Central memory CD8-positive, alpha-beta T cell (primary cell): ENCODE data around the gene UNC119B.
A peak's percentile ranks its signal among the peaks of the same experiment; 100 is the strongest.

Experiments
- ATAC-seq: fragments of 150-1000 bp; cut with Tn5 transposase; replicated peaks from 2 replicates; pipeline ENCODE4 v1.10.0; 2022; ENCODE audit warnings: mild to moderate bottlenecking, moderate FRiP score, moderate number of reproducible peaks; ENCODE audit not compliant: poor library complexity, severe bottlenecking; ENCODE audit errors: extremely low read depth
- DNase-seq, 2 donors: peaks; one replicate each; pipeline ENCODE4 v3.0.0; 2021; ENCODE audit warnings: low spot score in 2 of 2
- H3K27ac Mint-ChIP-seq: one replicate; pipeline ENCODE4 v1.8.0; 2022; ENCODE audit warnings: low read depth, mild to moderate bottlenecking, moderate library complexity, mixed read lengths
- H3K27me3 Mint-ChIP-seq: one replicate; pipeline ENCODE4 v1.8.0; 2022; ENCODE audit warnings: mixed read lengths
- H3K36me3 Mint-ChIP-seq: one replicate; pipeline ENCODE4 v1.8.0; 2022; ENCODE audit warnings: mild to moderate bottlenecking, moderate library complexity, mixed read lengths; ENCODE audit not compliant: insufficient read depth
- H3K4me1 Mint-ChIP-seq: one replicate; pipeline ENCODE4 v1.8.0; 2022; ENCODE audit warnings: mixed read lengths
- H3K4me3 Mint-ChIP-seq: one replicate; pipeline ENCODE4 v1.8.0; 2022; ENCODE audit warnings: mild to moderate bottlenecking, moderate library complexity, mixed read lengths
- H3K9me3 Mint-ChIP-seq: one replicate; pipeline ENCODE4 v1.8.0; 2022; ENCODE audit warnings: mixed read lengths

UNC119B gene

DNA sequence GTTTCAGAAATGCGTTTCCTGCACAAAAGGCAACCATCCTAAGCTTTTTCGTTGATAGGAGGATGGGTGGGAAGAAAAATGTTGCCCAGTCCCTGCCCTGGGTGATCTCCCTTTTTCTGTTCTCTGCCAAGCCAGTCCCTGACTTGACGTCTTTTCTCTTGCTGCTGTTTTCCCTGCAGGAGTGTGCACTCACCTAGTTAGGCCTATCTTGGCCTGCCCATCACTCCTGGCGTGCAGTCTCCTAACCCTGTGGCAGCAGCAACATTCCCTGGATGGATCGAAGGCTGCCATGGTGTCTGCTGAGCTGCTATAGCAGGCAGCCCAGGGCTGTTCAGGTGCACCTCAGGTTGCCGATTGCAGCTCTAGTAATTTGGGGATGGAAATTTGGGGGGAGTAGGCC, 1.2 kb downstream of the UNC119B start:
- ATAC-seq (no peak), DNase-seq (no peak)
- Mint-ChIP-seq H3K4me3 (peak overlapping the region; percentile 93), H3K36me3 (peaks cover 9% of the 10 kb centered on the region), H3K27me3 (no peaks in the 10 kb centered on the region), H3K27ac (peak overlapping the region; percentile 92), H3K9me3 (no peaks in the 10 kb centered on the region), H3K4me1 (peaks cover 28% of the 10 kb centered on the region)

DNA sequence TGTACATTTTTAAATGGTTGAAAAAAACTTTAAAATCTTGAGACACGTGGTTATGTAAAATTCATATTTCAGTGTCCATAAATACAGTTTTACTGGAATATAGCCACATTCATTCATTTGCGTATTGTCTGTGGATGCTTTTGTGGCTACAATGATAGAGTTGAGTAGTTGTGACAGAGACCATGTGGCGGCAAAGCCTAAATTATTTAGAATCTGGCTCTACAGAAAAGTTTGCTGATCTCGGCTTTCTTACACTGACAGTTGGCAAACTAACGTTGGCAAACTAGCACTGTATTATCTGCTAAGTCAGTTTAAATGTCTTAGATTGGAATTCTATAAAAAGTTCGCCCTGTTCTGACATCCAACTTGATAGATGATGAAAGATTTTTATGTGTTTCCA, 2.4 kb downstream of the UNC119B start:
- no peak overlapping the region for H3K27ac Mint-ChIP-seq
- peaks cover 28% of the 10 kb centered on the region for H3K4me1 Mint-ChIP-seq
- H3K27me3 Mint-ChIP-seq, result no peaks in the 10 kb centered on the region
- H3K4me3 Mint-ChIP-seq, result no peak overlapping the region
- peaks cover 13% of the 10 kb centered on the region for H3K36me3 Mint-ChIP-seq
- no peak for ATAC-seq
- no peak for DNase-seq
- no peaks in the 10 kb centered on the region for H3K9me3 Mint-ChIP-seq

DNA sequence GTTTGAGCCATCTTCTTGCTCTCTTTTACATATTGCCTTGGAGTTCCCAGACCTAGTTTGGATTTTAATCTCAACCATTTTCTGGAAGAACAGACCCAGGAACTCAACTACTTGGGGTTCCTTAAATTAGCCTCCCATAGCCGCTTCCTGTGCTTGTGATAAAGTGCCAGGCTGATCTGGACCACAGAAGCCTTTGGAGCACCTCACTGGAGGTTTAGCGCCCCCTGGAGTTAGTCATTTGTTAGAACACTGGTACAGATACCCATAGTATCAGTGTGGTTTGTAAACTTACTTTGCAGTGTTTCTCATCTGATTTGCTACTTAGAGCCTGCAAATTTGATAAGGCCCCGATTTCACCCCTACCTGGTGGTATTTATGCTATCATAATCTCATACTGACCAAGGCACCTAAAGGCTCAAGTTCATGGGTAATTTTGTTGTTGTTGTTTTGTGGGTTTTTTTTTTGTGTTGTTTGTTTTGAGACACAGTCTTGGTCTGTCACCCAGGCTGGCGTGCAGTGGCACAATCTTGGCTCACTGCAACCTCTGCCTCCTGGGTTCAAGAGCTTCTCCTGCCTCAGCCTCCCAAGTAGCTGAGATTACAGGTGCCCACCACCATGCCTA, 3.7 kb downstream of the UNC119B start:
- ATAC-seq (peak; percentile 77), DNase-seq (peak; percentile 35 to 67)
- H3K36me3 Mint-ChIP-seq, result peaks cover 18% of the 10 kb centered on the region
- H3K27me3 Mint-ChIP-seq, result no peaks in the 10 kb centered on the region
- H3K4me3 Mint-ChIP-seq, result no peak overlapping the region
- peaks cover 35% of the 10 kb centered on the region for H3K4me1 Mint-ChIP-seq
- no peaks in the 10 kb centered on the region for H3K9me3 Mint-ChIP-seq
- no peak overlapping the region for H3K27ac Mint-ChIP-seq

DNA sequence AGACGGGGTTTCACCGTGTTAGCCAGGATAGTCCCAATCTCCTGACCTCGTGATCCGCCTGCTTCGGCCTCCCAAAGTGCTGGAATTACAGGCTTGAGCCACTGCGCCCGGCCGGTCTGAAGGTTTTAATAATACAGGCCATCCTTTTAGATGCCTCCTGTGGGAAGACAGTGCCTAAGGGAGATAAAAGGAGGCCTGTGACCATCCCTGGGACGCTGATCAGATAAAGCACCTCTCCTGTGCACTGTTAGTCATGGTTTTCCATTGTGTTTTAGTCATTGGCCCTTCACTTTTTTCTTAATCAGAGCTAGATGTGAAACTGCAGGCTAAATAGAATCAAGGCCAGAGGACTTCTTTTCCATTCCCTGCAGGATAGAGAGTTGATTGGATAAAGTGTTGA, 7.8 kb downstream of the UNC119B start:
- DNase-seq, result no peak
- Mint-ChIP-seq H3K36me3 (peaks cover 24% of the 10 kb centered on the region), H3K4me1 (peaks cover 12% of the 10 kb centered on the region), H3K27me3 (no peaks in the 10 kb centered on the region), H3K27ac (no peak overlapping the region), H3K4me3 (no peak overlapping the region), H3K9me3 (no peaks in the 10 kb centered on the region)
- ATAC-seq, result no peak

DNA sequence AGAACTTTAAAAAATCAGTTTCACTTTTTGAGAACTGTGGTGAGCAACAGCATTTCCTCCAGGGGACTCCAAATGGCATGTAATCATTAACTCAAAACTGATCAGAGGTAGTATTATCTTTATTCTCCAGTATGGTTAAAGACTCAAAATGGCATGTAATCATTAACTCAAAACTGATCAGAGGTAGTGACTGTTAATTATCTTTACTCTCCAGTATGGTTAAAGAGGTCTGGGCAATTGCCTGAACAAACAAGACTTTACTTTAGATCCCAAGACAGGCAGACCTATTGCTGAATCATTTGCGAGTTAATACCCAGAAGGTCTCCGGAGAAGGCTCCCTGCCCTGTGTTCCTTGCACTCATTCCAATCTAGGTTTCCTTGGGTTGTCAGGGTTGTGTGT, 8.8 kb downstream of the UNC119B start:
- no peak for ATAC-seq
- no peaks in the 10 kb centered on the region for H3K27me3 Mint-ChIP-seq
- no peaks in the 10 kb centered on the region for H3K9me3 Mint-ChIP-seq
- no peak overlapping the region for H3K27ac Mint-ChIP-seq
- H3K4me3 Mint-ChIP-seq, result no peak overlapping the region
- H3K4me1 Mint-ChIP-seq, result peaks cover 7% of the 10 kb centered on the region
- no peak for DNase-seq
- peaks cover 22% of the 10 kb centered on the region for H3K36me3 Mint-ChIP-seq

- ATAC-seq (no peak), DNase-seq (no peak)
- no peaks in the 10 kb centered on the region for H3K9me3 Mint-ChIP-seq
- H3K4me3 Mint-ChIP-seq, result no peak overlapping the region
- H3K27me3 Mint-ChIP-seq, result no peaks in the 10 kb centered on the region
- no peak overlapping the region for H3K27ac Mint-ChIP-seq
- H3K4me1 Mint-ChIP-seq, result peaks cover 10% of the 10 kb centered on the region
- peaks cover 21% of the 10 kb centered on the region for H3K36me3 Mint-ChIP-seq
Measured at GRCh38 chr12:120719496-120720233, 9.4 kb downstream of the UNC119B start.

DNA sequence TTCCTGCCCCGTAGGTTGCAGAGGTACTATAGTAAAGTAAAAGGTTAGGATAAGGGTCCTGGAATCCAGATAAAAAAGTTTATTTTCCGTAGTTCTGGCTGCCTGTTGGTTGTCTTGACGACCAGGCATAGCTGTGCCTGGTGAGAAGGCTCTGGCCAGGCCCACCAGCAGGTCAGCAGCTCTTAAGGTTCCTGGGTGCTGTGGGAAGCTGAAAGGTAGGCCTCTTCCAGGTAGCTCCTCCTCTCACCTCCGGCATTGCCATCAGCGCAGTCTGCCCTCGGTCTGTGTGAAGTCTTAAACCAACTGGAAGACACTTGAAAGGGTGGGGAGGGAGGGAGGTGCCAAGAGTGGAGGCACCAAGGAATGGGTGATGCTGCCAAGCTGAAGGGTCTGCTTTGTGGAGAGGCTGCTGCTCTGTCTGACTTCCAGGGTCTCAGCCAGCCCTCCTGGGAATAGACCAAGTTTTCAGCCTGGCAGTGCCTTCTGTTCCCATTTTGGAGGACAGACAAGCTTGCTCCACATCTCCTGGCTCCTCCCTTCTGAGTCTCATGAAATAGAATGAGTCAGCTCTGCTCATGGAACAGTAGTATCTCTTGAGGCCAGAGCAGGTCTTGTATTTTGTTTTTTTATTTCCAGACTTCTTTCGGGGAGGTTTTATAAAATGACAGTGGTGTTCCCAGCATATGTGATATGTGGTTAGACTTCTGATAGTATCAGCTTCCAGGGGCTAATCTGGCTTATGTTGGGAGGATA, 10.2 kb downstream of the UNC119B start:
- Mint-ChIP-seq H3K36me3 (peaks cover 21% of the 10 kb centered on the region), H3K27ac (no peak overlapping the region), H3K4me1 (peaks cover 17% of the 10 kb centered on the region), H3K27me3 (no peaks in the 10 kb centered on the region), H3K4me3 (no peak overlapping the region), H3K9me3 (no peaks in the 10 kb centered on the region)
- DNase-seq (no peak), ATAC-seq (no peak)

DNA sequence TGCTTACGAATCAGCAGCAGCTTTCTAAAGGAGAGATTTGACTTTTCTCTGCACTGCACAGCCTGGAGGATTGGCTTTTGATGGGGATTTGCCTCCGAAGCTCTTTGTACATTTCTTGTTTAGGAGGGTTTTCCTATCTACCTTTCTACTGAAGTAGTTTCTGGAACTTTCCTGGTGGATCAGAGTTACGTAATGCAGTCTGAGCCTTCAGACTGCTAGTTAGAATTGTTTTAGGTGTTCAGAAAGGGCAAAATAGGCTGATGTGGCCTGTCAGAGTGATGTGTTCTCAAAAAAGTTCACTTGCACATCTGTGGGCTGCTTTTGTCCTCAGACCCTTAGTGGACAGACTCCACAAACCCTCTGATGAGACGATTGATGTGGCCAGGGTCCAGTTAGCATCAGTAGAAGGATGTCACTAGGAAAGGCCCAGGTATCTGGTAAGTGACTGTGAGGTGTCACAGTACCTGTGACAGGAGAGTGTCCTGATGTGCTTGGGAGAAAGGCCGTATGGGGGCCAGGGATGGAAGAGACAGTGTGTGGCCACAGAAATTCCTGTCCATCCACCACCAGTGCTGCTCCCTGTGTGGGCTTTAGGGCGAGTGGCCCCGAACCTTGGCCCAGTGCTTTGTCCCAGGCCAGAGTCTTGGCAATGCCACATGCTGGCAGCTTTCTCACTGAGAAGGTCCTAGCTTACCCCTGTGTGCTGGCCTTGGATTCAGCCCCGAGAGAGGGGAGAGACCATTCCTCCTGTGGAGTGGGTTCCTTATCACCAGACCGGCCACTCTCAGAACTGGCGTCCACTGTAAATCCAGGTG, 10.9 kb downstream of the UNC119B start:
- peaks cover 20% of the 10 kb centered on the region for H3K4me1 Mint-ChIP-seq
- H3K36me3 Mint-ChIP-seq, result peaks cover 19% of the 10 kb centered on the region
- no peaks in the 10 kb centered on the region for H3K27me3 Mint-ChIP-seq
- H3K9me3 Mint-ChIP-seq, result no peaks in the 10 kb centered on the region
- DNase-seq, result no peak
- H3K27ac Mint-ChIP-seq, result no peak overlapping the region
- ATAC-seq, result no peak
- no peak overlapping the region for H3K4me3 Mint-ChIP-seq

GRCh38 chr12:120721866-120722265, 11.6 kb downstream of the UNC119B start:
- ATAC-seq, result no peak
- H3K9me3 Mint-ChIP-seq, result no peaks in the 10 kb centered on the region
- DNase-seq, result no peak
- H3K27me3 Mint-ChIP-seq, result no peaks in the 10 kb centered on the region
- H3K36me3 Mint-ChIP-seq, result peaks cover 19% of the 10 kb centered on the region
- H3K27ac Mint-ChIP-seq, result no peak overlapping the region
- no peak overlapping the region for H3K4me3 Mint-ChIP-seq
- H3K4me1 Mint-ChIP-seq, result peaks cover 22% of the 10 kb centered on the region

- no peaks in the 10 kb centered on the region for H3K27me3 Mint-ChIP-seq
- H3K4me1 Mint-ChIP-seq, result peaks cover 22% of the 10 kb centered on the region
- H3K9me3 Mint-ChIP-seq, result no peaks in the 10 kb centered on the region
- no peak overlapping the region for H3K27ac Mint-ChIP-seq
- no peak for DNase-seq
- H3K4me3 Mint-ChIP-seq, result no peak overlapping the region
- ATAC-seq, result no peak
- peaks cover 14% of the 10 kb centered on the region for H3K36me3 Mint-ChIP-seq
Measured at GRCh38 chr12:120722784-120723183, 12.5 kb downstream of the UNC119B start.

GRCh38 chr12:120724720-120725119, 14.5 kb downstream of the UNC119B start:
- peaks cover 11% of the 10 kb centered on the region for H3K36me3 Mint-ChIP-seq
- ATAC-seq (no peak), DNase-seq (no peak)
- H3K27ac Mint-ChIP-seq, result no peak overlapping the region
- peak overlapping the region; percentile 88 for H3K4me3 Mint-ChIP-seq
- peaks cover 16% of the 10 kb centered on the region for H3K4me1 Mint-ChIP-seq
- no peaks in the 10 kb centered on the region for H3K27me3 Mint-ChIP-seq
- no peaks in the 10 kb centered on the region for H3K9me3 Mint-ChIP-seq

DNA sequence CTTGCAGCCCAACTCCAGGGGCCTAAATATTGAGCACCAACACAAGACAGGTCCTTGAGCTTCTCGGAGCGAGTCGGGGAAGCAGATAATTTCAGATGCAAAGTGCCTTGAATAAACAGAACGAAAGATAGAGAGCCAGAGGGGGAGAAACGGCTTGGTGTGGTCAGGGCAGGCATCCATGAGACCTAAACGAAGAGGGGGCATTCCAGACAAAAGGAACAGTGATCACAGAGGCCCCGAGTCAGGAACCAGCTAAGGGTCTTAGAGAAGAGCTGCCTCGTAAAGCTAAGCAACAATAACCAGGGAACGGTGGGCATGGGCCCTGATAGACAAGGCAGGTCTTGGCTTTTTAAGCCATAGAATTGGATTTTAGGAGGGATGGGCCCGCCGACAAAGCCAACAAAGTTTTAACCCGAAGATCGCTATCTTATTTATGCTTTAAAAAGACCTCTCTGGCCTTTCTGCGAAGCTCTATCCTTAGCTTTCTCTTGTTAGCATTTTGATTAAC, 14.9 kb downstream of the UNC119B start:
- DNase-seq (no peak), ATAC-seq (no peak)
- peaks cover 11% of the 10 kb centered on the region for H3K36me3 Mint-ChIP-seq
- H3K27ac Mint-ChIP-seq, result no peak overlapping the region
- no peaks in the 10 kb centered on the region for H3K27me3 Mint-ChIP-seq
- H3K4me1 Mint-ChIP-seq, result peaks cover 16% of the 10 kb centered on the region
- H3K9me3 Mint-ChIP-seq, result no peaks in the 10 kb centered on the region
- H3K4me3 Mint-ChIP-seq, result peak overlapping the region; percentile 88
